GM21723 (cell line): ENCODE data around the gene PAK6.

Experiments used
- ATAC-seq: cut with Tn5 transposase; IDR thresholded peaks from one replicate; pipeline ENCODE4 v1.9.1; 2021; ENCODE audit warnings: mild to moderate bottlenecking, moderate library complexity; ENCODE audit not compliant: unreplicated experiment

PAK6 gene

GRCh38 chr15:40307421-40308211 lies 68.8 kb downstream of the PAK6 start, which contains the start of gene PLCB2:
PLCB2 (minus strand) TSS chr15:40307935; CDS start chr15:40307672, 263 bp downstream.
- ATAC-seq, result peak; percentile 77

GRCh38 chr15:40309344-40309862 lies 70.5 kb downstream of the PAK6 start:
- no peak for ATAC-seq

- no peak for ATAC-seq
Measured at GRCh38 chr15:40310001-40310959, 71.4 kb downstream of the PAK6 start.

- ATAC-seq, result no peak
Measured at GRCh38 chr15:40310993-40311392, 72.1 kb downstream of the PAK6 start.

GRCh38 chr15:40312370-40313158 lies 73.7 kb downstream of the PAK6 start:
- no peak for ATAC-seq

GRCh38 chr15:40313531-40314398 lies 74.9 kb downstream of the PAK6 start:
- no peak for ATAC-seq

GRCh38 chr15:40314723-40315276 lies 75.9 kb downstream of the PAK6 start:
- ATAC-seq, result no peak

- ATAC-seq, result no peak
Measured at GRCh38 chr15:40316931-40317330, 78.1 kb downstream of the PAK6 start.

GRCh38 chr15:40317580-40317979 lies 78.7 kb downstream of the PAK6 start:
- ATAC-seq, result no peak

- ATAC-seq, result no peak
Measured at GRCh38 chr15:40320409-40320808, 81.5 kb downstream of the PAK6 start.

GRCh38 chr15:40320931-40321371 lies 82.1 kb downstream of the PAK6 start:
- no peak for ATAC-seq

- no peak for ATAC-seq
Measured at GRCh38 chr15:40322531-40323238, 83.8 kb downstream of the PAK6 start.

- ATAC-seq, result peak; percentile 85
Measured at GRCh38 chr15:40323239-40323952, 84.5 kb downstream of the PAK6 start, which contains the start of gene INAFM2. INAFM2 (plus strand) TSS chr15:40323692; CDS start chr15:40324056, 364 bp downstream.

- peak; percentile 9 for ATAC-seq
Measured at GRCh38 chr15:40323953-40324937, 85.4 kb downstream of the PAK6 start.

GRCh38 chr15:40325188-40325587 lies 86.3 kb downstream of the PAK6 start:
- no peak for ATAC-seq

- ATAC-seq, result no peak
Measured at GRCh38 chr15:40325700-40326099, 86.8 kb downstream of the PAK6 start.
